GM18870 (cell line): ENCODE results near the gene PDGFRB.

Experiments used
- ATAC-seq: cut with Tn5 transposase; IDR thresholded peaks from one replicate; pipeline ENCODE4 v1.9.1; 2021; ENCODE audit warnings: moderate library complexity; ENCODE audit not compliant: unreplicated experiment

Gene PDGFRB

GRCh38 chr5:150164211-150164980 is 8.8 kb upstream of the PDGFRB start:
- no peak for ATAC-seq

- ATAC-seq, result no peak
These were observed 8.0 kb upstream of the PDGFRB start for GRCh38 chr5:150163547-150164059.

- no peak for ATAC-seq
These were observed 7.4 kb upstream of the PDGFRB start for GRCh38 chr5:150163035-150163434.

- no peak for ATAC-seq
These were observed 6.5 kb upstream of the PDGFRB start for GRCh38 chr5:150162142-150162513.

GRCh38 chr5:150161242-150162141 is 5.8 kb upstream of the PDGFRB start:
- no peak for ATAC-seq

DNA sequence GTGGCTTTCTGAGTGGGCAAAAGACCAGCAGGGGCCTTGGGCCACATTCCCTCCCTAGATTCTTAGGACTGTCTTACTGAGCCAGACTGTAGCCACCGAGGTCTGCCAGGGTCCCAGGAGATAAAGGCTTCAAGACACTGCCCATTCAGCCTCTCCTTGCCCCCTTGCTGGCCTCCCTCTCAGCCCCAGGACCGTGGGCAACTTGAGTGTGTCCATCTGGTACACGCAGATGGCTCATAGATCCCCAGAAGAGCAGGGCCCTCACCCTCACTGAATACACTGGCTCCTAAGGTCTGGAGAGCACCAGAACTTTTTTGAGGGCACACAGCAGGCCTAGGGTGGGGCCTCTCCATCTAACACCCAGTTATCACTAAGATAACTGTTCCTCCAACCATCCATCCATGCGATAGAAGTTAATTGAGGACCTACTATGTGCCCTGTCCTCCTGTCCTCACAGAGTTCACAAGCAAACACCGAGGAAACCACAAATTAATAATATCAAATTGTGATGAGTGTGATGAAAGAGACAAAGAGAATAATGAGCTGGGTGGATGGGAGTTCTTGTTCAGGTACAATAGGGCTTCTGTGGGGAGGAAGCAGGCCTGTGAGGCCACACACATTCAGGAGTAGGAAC is 4.9 kb upstream of the PDGFRB start:
- ATAC-seq, result no peak

DNA sequence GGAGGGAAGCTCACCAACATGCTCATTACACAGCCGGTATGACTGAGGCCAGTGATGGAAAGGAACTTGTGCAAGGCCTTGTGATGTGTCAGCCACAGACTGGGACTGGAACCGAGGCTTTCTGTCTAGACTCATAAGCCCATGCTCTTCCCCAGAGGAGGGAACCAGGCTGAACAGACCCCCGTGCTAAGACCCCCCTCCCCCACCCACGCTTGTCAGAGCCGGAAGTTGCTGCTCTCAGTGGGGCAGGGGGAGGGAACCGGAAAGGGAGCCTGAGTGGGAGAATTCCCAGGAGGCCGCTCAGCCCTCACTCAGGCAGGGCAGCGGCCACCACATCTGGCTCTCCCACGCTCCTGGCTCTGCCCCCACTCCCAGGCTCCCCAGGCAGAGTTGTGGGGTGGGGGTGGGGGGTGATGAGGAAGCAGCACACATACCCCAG is 4.1 kb upstream of the PDGFRB start:
- no peak for ATAC-seq

DNA sequence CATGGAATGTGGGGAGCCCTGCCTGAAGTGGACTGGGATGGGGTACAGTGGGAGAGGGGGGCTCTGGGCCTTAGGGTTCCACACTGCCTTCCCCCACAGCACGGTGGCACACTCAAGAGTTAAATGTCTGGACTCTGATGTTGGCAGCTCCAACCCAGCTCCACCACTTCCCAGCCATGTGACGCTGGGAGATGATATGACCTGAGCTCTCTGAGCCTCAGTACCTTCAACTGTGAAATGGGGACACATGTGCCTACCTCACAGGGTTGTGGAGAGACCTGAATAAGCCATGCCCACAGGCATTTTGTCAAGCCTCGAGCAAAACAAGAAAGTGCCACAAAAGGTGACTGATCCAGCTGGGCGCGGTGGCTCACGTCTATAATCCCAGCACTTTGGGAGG is 3.4 kb upstream of the PDGFRB start:
- no peak for ATAC-seq

GRCh38 chr5:150158170-150158949 is 2.7 kb upstream of the PDGFRB start:
- ATAC-seq, result no peak

GRCh38 chr5:150157168-150157567 is 1.5 kb upstream of the PDGFRB start:
- no peak for ATAC-seq

DNA sequence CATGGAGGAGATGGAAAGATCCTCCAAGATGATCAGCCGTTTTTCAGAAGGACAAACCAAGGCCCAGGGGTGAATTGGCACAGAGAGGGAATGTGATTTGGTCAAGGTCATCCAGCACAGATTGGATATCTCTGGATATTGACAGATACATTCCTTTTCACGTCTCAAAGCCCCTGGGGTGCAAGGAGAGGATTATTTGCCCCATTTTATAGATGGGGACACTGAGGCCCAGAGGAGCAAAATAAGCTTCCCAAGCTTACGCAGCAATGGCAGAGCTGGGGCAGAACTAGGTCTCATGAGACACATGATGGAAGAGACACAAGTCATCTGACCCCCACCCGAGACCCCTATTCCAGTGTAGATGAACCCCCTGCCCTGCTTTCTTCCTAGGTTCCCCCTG is 895 bp upstream of the PDGFRB start:
- no peak for ATAC-seq

- no peak for ATAC-seq
These were observed 353 bp upstream of the PDGFRB start for GRCh38 chr5:150156027-150156368.

DNA sequence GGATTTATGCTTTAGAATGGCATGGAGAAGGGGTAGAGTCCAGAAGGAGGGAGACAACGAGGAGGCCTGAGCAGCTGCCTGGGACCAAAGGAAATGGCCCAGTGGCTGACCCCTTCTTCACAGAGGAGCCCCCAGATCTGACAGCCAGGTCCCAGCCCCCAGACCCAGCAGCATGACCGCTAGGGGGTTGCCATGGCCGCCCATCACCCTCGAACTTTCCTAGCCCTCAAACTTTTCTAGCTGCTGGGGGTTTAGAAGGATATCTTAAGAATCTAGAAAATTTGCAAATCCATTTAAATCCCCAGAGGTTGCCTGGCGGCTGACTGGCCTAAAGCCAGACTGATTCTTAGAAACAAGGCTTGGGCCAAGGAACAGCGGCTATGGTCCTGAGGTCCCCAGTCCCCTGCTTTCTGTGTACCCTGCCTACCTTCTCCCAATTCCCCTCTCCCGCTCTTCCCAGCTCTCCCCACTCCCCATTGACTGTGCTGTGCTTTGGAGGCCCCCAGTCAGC is 972 bp downstream of the PDGFRB start:
- ATAC-seq, result no peak

DNA sequence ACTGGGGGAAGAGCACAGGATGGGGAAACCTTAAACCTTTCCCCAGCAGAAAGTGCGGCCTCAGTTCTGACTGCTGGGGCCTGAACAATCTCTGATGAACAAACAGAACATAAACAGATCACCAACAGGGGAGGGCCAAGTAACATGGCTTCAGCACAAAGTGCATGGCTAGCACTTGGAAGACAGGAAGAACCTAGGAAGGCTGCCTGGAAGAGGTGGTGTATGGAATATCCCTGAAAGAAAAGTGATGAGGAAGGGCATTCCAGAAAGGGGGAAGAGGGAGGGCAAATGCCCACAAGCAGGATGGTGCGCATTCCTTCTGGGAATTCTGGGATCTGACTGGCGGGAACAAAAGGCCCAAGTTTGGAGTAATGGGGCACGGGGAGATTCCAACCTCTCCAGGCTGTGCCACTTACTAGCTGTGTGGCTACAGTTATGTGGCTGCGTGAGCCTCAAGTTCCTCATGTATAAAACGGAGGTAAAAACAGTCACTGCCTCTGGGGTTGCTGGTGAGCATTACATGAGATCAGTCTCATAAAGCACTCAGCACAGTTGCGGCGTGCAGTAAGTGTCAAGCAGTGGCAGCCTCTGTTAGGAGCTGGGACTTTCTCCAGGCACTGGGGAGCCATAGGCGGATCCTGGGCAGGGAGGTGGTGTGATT is 1.6 kb downstream of the PDGFRB start:
- ATAC-seq, result no peak

DNA sequence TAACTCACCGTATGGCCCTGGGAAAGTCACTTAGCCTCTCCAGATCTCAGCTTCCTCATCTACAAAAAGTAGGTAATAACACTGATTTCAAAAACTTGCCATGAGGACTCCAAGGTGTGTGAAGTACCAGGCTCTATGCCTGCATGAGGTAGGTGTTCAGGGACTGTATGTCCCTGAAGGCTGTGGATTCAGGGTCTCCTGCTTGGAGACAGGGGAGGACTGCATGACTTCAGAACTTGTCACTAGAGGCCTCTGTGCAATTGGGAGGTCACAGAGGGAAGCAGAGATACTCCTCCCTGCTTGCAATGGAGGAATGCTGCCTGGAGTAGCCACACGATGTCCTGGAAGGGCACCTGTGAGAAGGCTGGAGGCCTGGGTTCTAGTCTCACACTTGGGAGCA is 2.2 kb downstream of the PDGFRB start:
- ATAC-seq, result no peak

- ATAC-seq, result no peak
These were observed 2.8 kb downstream of the PDGFRB start for GRCh38 chr5:150152636-150153462.

- no peak for ATAC-seq
These were observed 6.0 kb downstream of the PDGFRB start for GRCh38 chr5:150149618-150150017.

DNA sequence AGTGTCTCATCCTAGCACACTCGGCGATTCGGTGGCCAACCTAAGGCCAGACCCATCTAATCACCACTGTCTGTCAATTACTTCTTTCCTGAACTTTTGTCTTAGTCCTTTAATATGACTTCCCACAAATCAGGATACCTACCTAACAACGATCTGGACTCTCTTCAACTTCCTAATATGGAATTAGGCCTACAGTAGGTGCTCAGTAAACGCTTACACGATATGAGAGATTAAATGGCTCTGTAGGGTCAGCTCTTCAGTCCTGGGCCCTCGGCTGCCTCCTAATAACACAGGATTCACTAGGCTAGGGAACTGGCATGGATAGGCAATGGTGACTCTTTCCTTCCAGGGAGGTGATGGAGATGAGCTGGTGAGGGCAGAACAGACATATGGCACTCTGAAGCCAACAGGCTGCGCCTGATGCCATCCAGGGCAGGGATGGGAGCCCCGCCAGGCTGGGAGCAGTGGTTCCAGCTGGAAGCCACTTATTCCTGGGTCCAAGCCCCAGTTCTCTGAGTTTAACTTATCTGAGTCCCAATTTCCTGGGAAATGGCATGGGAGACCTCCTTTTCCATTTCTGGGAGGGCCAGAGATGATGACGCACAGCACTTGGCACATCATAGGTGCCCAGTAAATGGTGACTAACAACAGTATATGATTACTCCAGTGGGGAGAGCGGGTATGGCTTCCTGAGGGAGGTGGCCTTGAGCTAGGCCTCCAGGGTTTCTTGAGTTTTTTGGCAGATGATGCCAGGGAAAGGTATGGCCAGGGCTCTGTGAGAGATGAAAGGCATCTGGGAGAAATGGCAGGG is 7.3 kb downstream of the PDGFRB start:
- ATAC-seq, result no peak
